Suprapubic skin (tissue), 4 donors: ENCODE data around the gene GNLY. TPM values are rescaled to one million over a fixed set of nuclear protein-coding genes. Genes with fewer than 3 reads are reported as not detected.

Source experiments
- DNase-seq, 2 donors: peaks; one replicate each; pipeline ENCODE4 v3.0.0-alpha.2; 2019; ENCODE audit warnings: low spot score in 2 of 2
- H3K27ac ChIP-seq: fragments of 200-600 bp; sonication (generic); one replicate; pipeline ENCODE4 v1.5.1; 2019
- H3K27me3 ChIP-seq: fragments of 200-600 bp; sonication (generic); one replicate; pipeline ENCODE4 v1.5.1; 2019
- H3K36me3 ChIP-seq: fragments of 200-600 bp; sonication (generic); one replicate; pipeline ENCODE4 v1.5.1; 2019
- H3K4me1 ChIP-seq: fragments of 200-600 bp; sonication (generic); one replicate; pipeline ENCODE4 v1.5.1; 2019
- H3K4me3 ChIP-seq: fragments of 200-600 bp; sonication (generic); one replicate; pipeline ENCODE4 v1.5.1; 2019; ENCODE audit warnings: mild to moderate bottlenecking
- H3K9me3 ChIP-seq: fragments of 200-600 bp; sonication (generic); one replicate; pipeline ENCODE4 v1.5.1; 2019
- CTCF ChIP-seq, 2 donors: fragments of 200-600 bp in 1 of 2; fragments of 450-650 bp in 1 of 2; sonication (generic) in 1 of 2; IDR thresholded peaks; one replicate each; pipeline ENCODE4 v1.5.1; 2016 to 2019; ENCODE audit warnings: antibody characterized with exemption in 2 of 2, mild to moderate bottlenecking in 1 of 2, moderate library complexity in 1 of 2
- EP300 ChIP-seq: sonication (generic); formaldehyde crosslinking; IDR thresholded peaks from one replicate; pipeline ENCODE4 v1.6.1; 2017; ENCODE audit warnings: antibody characterized with exemption
- POLR2A ChIP-seq, 2 donors: fragments of 450-650 bp; IDR thresholded peaks; one replicate each; pipeline ENCODE4 v1.6.1; 2017; ENCODE audit warnings: antibody characterized with exemption in 2 of 2, mild to moderate bottlenecking in 2 of 2, moderate library complexity in 2 of 2
- POLR2AphosphoS5 ChIP-seq, 3 donors: sonication (generic); formaldehyde crosslinking; IDR thresholded peaks; one replicate each; pipeline ENCODE4 v1.6.1; 2017; ENCODE audit warnings: antibody characterized with exemption in 3 of 3
- WGBS: methylation state at CpG from one replicate; pipeline ENCODE4 v1.1.5; 2018; 5-methylcytosine and 5-hydroxymethylcytosine counted together
- total RNA-seq, 4 donors: library from RNA; depleted of rRNA; stranded (reverse); fragments of >200 nt; gene quantifications; one replicate each; pipeline ENCODE4 v1.1.0, GENCODE V29; 2016

Gene GNLY
- total RNA-seq, 4 donors from 2014 or later: 1.6 to 4.8 (median 1.9) TPM; not detected in 1

GRCh38 chr2:85743304-85743978 lies 49.3 kb downstream of the GNLY start:
- no peak overlapping the region for H3K4me3 ChIP-seq
- H3K27me3 ChIP-seq: no peaks in the 10 kb centered on the region
- H3K4me1 ChIP-seq: peaks cover 72% of the 10 kb centered on the region
- H3K27ac ChIP-seq: peak overlapping the region; percentile 94
- no peaks in the 10 kb centered on the region for H3K9me3 ChIP-seq
- H3K36me3 ChIP-seq: no peaks in the 10 kb centered on the region
- WGBS: 72% methylated on average over 10 of the region's 10 CpGs
- no peak for TF ChIP-seq POLR2A (IDR thresholded peaks at IDR 0.05)
- TF ChIP-seq EP300: no peak
- TF ChIP-seq POLR2AphosphoS5 (IDR thresholded peaks at IDR 0.05): no peak
- no peak for TF ChIP-seq CTCF (IDR thresholded peaks at IDR 0.05)
- DNase-seq: no peak

GRCh38 chr2:85744055-85744454 lies 49.9 kb downstream of the GNLY start:
- H3K27me3 ChIP-seq: peaks cover 2% of the 10 kb centered on the region
- no peaks in the 10 kb centered on the region for H3K36me3 ChIP-seq
- H3K27ac ChIP-seq: peak overlapping the region; percentile 94
- WGBS: 60% methylated on average over 4 of the region's 4 CpGs
- no peak overlapping the region for H3K4me3 ChIP-seq
- no peak for TF ChIP-seq POLR2AphosphoS5 (IDR thresholded peaks at IDR 0.05)
- TF ChIP-seq EP300: no peak
- no peak for TF ChIP-seq CTCF (IDR thresholded peaks at IDR 0.05)
- no peak for TF ChIP-seq POLR2A (IDR thresholded peaks at IDR 0.05)
- no peak for DNase-seq
- H3K9me3 ChIP-seq: no peaks in the 10 kb centered on the region
- H3K4me1 ChIP-seq: peaks cover 78% of the 10 kb centered on the region

- no peaks in the 10 kb centered on the region for H3K9me3 ChIP-seq
- WGBS: 21% methylated on average over 10 of the region's 10 CpGs
- peak overlapping the region; percentile 94 for H3K27ac ChIP-seq
- H3K4me3 ChIP-seq: peak overlapping the region; percentile 1
- no peak for TF ChIP-seq CTCF (IDR thresholded peaks at IDR 0.05)
- peak in 1 of 3 donors; percentile 57 for TF ChIP-seq POLR2AphosphoS5 (IDR thresholded peaks at IDR 0.05)
- TF ChIP-seq POLR2A (IDR thresholded peaks at IDR 0.05): peak in 1 of 2 donors; percentile 36
- no peak for TF ChIP-seq EP300
- peaks cover 2% of the 10 kb centered on the region for H3K27me3 ChIP-seq
- no peaks in the 10 kb centered on the region for H3K36me3 ChIP-seq
- peaks cover 78% of the 10 kb centered on the region for H3K4me1 ChIP-seq
- peak in 1 of 2 donors; percentile 84 for DNase-seq
Observed at GRCh38 chr2:85744741-85745601, 50.8 kb downstream of the GNLY start.

- Histone ChIP-seq H3K4me3 (peak overlapping the region; percentile 1), H3K9me3 (no peaks in the 10 kb centered on the region), H3K27me3 (peaks cover 2% of the 10 kb centered on the region), H3K4me1 (peaks cover 75% of the 10 kb centered on the region), H3K27ac (peak overlapping the region; percentile 94), H3K36me3 (no peaks in the 10 kb centered on the region)
- no peak for TF ChIP-seq POLR2A (IDR thresholded peaks at IDR 0.05)
- no peak for TF ChIP-seq CTCF (IDR thresholded peaks at IDR 0.05)
- TF ChIP-seq POLR2AphosphoS5 (IDR thresholded peaks at IDR 0.05): no peak
- no peak for TF ChIP-seq EP300
- DNase-seq: no peak
- 54% methylated on average over 8 of the region's 8 CpGs for WGBS
Observed at GRCh38 chr2:85745619-85746018, 51.5 kb downstream of the GNLY start.
